NCI-H2029 treated with DMSO at 0.1 percent for 48 hours (cell line): ENCODE results near the gene MAP4K3.
"Not testable (repeated sequence)": the region's sequence is repeated elsewhere in the genome, so short reads cannot be mapped to it uniquely, and the experiment has no call there.

Experiments
- DNase-seq: peaks from one replicate; lab custom pipeline; 2025; lab: John Stamatoyannopoulos, UW

MAP4K3 gene

DNA sequence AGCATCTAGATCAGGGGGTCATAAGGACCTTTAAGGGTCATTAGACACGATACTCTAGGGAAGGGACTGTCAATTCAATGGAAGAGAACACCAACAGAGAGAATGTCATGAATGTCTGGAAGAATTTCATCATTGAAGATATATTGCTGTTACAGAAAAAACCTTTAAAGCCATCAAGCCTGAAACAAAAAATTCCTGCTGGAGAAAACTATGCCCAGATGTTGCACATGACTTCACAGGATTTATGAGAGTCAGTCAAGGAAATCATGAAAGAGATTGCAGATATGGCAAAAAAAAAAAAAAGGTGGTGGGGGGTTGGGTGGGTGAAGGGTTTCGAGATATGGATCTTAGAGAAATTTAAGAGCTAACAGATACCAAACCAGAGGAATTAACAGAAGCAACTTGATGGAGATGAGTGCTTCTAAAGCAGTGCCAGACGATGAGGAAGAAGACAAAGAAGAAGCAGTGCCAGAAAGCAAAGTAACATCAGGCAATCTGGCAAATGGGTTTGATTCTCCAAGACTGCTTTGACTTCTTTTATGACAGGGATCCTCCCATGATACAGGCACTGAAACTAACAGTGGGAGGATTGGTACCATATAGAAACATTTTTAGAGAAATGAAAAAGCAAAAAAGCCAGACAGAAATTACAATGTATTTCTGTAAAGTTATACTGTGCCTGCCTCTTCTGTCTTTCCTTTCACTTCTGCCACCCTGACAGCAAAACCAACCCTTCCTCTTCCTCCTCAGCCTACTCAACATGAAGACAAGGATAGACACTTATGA, 28.5 kb downstream of the MAP4K3 start:
- DNase-seq, result no peak

DNA sequence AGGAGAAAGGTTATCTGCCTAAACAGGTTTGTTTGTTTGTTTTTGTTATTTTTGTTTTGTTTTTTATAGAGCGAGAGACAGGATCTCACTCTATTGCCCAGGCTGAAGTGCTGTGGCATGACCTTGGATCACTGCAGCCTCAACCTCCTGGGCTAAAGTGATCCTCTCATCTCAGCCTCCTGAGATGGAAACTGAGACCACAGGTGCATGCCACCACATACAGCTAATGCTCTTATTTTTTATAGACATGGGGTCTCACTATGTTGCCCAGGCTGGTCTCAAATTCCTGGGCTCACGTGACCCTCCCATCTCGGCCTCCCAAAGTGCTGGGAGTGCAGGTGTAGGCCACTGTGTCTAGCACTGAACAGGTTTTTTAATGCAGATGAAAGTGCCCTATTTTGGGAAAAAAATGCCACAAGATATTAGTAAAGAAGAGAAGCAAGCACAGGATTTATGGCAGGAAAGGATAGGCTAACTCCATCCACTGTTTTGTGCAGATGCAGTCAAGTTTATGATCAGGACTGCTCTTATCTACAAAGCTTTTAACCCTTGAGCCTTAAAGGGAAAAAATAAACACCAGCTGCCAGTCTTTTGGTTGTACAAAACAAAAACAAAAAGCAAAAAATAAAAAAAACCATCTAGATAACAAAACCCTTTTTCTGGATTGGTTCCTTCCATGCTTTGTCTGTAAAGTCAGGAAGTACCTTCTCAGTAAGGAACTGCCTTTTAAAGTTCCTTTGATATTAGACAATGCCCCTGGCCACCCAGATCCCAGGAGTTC, 29.4 kb downstream of the MAP4K3 start:
- no peak for DNase-seq

DNA sequence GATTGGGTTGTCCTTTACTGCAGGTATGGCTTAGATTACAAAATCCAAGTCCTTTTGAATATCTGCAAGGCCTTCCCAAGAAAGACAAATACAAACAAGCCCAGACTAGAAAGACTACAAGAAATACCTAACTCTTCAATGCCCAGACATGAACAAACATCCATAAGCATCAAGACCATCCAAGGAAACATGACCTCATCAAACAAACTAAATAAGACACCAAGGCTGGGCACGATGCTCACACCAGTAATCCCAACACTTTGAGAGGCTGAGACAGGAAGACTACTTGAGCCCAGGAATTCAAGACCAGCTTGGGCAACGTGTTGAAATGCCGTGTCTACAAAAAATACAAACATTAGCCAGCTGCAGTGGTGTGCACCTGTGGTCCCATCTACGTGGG, 31.7 kb downstream of the MAP4K3 start:
- no peak for DNase-seq

GRCh38 chr2:39403311-39403710, 33.8 kb downstream of the MAP4K3 start:
- no peak for DNase-seq

- no peak for DNase-seq
Observed at GRCh38 chr2:39401319-39401718, 35.8 kb downstream of the MAP4K3 start.

GRCh38 chr2:39399570-39399969, 37.5 kb downstream of the MAP4K3 start:
- DNase-seq, result no peak

DNA sequence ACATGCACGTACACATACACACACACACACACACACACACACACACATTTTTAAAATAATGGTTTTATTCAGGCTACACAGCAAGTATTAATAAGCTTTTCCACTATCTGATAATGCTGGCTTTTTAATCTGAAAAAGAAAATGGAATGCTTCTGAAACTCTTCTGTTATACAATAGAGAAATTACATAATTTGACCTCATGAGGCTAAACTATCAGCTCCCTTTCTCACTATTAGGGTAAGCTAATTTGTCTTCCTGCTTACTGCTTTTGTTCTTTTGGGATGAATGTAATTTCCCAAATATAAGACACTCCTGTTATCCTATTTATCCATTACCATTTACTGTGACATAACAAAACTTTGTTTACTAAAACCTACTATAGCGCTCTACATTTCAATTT, 41.8 kb downstream of the MAP4K3 start:
- no peak for DNase-seq

DNA sequence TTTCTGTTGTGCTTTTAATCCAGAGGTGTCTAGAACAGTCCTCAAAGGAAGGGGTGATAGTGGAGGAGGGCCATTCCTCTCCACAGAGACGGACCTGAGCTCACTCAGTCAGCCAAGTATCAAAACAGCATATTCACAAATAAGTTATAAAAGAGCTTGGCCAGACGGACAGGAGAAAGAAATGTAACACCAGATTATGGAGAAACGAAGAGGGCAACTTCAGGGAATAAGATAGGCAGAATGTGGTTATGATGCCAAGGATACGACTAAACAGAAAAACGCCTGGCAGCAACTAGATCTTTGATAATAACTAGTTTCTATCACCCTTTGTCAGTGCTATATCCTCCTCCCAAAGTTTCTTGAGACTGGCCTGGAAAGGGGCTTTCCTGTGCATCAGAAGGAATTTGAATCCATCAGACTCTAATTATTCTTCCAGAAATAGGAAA, 42.5 kb downstream of the MAP4K3 start:
- DNase-seq, result no peak

DNA sequence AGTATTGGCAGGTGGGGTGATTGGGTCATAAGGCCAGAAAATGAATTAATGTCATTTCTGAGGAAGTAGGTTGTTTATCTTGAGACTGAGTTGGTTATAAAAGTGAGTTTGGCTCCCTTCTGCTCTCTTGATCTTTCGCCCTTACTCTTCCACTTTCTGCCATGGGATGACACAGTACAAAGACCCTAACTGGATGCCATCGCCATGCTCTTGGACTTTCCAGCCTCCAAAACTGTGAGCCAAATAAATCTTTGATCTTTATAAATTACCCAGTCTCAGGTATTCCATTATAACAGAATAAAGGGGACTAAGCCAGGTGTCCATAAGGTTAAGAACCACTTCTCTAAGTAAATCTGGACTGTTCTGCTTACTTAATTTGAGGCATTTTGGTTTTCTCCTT, 44.4 kb downstream of the MAP4K3 start:
- no peak for DNase-seq

DNA sequence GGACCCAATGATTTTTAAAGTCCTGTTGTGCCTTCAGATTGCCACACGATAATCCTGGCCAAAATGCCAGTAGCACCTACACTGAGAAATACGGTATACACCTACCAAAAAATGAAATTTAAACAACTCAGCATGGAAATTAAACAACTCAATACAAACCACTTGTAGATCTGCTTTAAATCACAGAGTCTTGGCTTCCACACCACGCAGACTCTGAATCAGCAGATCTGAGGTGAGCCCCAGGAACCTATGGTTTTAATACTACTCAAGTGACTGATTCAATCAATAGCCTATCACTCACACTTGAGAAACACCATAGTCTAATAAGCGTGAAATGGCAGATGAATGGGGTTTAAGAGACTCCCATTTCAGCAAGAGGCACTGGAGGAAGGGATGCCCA, 46.9 kb downstream of the MAP4K3 start:
- no peak for DNase-seq

DNA sequence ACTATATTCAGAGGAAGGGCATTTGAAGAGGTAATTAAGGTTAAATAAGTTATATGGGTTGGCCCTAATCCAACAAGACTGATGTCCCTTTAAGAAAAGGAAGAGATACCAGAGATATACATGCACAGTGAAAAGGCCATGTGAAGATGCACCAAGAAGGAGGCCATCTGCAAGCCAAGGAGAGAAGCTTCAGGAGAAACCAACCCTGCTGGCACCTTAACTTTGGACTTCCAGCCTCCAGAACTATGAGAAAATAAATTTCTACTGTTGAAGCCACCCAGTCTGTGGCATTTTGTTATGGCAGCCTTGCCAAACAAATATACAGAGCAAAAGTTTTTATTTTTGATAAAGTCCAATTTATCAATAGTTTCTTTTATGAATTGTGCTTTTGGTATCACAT, 51.0 kb downstream of the MAP4K3 start:
- no peak for DNase-seq

- DNase-seq, result no peak
Observed at GRCh38 chr2:39385172-39385571, 51.9 kb downstream of the MAP4K3 start.

DNA sequence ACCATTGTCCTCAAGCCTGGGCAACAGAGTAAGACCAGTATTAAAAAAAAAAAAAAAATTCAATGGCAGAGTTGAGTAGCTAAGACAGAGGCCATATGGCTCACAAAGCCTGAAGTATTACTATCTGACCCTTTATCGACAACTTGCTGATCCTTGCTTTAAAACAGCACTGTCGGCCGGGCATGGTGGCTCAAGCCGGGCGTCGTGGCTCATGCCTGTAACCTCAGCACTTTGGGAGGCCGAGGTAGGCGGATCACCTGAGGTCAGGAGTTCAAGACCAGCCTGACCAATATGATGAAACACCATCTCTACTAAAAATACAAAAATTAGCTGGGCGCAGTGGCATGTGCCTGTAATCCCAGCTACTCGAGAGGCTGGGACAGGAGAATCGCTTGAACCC, 53.0 kb downstream of the MAP4K3 start:
- not testable (repeated sequence) for DNase-seq

DNA sequence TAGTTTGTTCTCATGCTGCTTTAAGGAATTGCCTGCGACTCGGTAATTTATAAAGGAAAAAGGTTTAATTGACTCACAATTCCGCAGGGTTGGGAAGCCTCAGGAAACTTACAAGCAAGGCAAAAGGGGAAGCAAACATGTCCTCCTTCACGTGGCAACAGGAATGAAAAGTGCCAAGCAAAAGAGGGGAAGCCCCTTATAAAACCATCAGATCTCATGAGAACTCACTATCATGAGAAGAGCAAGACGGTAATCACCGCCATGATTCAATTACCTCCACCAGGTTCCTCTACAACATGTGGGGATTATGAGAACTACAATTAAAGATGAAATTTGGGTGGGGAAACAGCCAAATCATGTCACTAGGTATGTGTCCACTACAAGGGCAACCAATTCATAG, 53.9 kb downstream of the MAP4K3 start:
- no peak for DNase-seq

DNA sequence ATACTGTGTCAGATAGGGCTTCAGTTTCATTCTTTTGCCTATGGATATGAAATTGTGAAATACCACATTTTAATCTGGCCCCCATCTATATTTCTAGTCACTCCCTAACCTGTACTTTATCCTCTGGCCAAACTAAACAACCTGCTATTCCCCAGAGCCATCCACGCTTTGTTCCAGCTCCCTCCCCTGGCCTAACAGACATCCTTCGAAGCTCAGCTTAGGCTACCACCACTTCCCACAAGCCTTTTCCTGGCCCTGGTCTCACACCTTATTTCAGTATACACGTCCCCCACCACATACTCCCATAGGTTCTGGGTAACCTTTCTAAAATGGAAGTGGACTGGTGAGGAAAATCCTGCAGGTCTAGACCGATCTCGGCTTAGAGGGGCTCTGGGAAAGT, 55.4 kb downstream of the MAP4K3 start:
- DNase-seq, result no peak

DNA sequence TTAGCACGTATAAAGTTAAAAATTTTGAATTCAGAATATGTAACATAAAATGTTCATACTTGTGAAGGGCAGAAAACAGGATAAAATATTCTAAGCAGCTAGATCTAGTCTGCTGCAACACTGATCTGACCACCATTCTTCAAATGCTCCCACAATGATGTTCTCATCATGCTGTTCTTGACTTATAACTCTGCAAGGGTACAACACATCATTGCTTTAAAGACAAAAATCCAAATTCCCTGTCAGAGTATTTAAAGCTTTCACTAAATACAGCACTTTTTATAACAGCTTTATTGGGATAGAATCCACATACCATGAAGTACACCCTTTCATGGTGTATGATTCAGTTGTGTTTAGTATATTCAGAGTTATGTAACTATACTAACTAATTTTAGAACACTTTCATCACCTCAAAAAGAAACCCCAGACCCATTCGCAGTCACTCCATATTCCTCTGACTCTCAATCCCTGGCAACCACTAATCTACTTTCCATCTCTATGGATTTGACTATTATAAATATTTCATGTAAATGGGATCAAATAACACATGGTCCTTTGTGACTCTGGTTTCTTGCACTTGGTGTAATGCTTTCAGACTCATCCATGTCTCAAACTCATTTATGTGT, 56.4 kb downstream of the MAP4K3 start:
- DNase-seq, result no peak

DNA sequence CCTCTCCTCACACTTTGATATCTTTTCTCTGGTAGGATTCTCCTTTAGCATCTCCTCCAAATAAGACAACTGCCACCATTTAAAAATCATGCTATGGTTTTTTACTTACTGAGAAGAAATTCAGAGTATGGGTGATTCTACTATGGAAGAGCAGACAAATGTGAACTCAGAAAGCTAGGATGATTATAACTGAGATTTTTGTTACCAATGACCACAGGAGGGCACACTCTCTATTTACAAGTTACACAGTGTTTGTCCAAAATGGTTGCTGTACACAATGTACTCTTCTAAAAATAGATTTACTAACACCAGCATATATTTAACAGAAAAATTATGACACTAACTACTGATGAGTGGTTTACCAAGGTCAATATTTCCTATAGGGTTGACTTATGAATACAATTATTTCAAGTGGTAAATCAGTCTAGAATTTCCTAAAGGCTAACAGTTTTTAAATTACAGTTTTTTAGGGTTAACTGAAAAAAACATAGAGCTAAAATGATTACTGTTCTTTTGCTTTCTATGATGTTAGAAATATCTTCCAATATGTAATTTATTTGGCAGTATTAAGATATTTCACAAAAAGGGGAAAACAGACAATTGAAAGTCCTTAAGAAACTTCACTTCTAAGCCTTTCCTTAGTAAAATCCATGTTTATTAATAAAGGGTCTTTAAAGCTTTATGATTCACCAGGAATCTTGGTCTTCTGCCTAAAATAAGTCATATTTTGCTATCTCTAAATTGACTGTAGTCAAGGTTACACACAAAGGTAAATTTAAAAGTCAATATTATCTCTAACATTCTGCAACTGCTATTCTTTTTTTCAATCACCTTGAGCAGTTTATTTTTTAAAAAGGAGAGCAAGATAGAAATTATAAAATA, 57.2 kb downstream of the MAP4K3 start:
- peak; percentile 57 for DNase-seq

DNA sequence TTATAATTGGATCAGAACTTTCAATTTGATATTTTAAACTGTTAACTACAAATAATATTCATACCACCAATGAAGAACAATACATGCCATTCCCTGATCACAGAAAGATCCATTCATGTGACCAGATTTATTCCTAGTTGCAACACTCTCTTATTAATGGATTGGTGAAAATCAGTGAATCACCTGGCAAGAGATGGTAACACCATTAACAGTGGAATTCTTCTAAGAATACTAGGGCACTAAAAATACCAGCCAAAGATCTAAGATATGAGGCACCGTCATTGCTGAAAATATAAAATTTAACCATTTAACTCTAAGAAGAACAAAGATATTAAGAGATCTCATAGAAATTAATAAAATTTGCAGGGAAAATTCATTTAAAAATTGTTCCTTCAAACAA, 58.1 kb downstream of the MAP4K3 start:
- no peak for DNase-seq

DNA sequence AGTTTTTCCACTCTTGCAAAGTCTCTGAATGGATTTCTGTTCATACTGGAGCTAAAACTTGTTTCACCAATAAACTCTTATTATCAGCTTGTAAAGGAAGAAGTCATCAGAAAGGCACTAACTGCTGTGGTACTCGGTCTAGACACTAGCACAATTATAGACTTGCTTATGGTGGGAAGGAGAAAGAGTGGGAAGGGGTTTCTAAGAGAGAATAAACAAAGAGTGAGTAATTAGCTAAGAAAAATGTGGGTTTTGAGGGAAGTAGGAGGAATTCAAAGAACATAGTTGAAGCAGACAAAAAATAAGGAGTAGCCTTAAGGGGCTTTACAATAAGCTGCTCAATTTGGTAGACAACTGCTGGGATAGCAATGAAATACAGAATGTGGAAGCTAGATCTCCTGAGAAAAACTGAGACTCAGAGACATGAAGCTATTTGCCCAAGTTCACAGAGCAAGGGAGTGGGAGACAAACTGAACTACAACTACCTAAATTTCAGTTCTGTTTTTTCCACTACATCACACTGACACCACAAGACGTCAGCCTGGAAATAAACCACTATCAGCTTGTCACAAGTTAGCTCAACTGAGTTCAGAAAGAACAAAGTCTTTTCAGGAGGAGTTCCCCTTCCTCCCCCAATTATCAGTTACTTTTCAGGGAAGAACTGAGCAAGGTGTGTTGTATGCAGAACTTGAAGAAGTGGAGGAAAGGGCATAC, 59.7 kb downstream of the MAP4K3 start:
- no peak for DNase-seq

DNA sequence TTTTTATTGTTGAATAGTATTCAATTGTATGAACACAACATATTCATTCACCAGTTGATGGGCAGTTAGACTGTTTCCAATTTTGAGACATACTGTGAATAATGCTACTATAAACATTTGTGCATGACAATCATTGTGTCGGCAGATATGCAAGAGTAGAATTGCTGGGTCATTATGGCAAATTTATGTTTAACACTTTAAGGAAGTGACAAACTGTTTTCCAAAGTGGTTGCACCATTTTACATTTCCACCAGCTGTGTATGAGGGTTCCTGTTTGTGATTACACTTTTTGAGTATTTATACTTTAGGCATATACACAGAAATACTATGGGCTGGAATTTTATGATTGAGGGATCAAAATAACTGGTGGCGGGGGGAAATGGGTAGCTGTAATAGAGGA, 61.2 kb downstream of the MAP4K3 start:
- DNase-seq, result no peak

DNA sequence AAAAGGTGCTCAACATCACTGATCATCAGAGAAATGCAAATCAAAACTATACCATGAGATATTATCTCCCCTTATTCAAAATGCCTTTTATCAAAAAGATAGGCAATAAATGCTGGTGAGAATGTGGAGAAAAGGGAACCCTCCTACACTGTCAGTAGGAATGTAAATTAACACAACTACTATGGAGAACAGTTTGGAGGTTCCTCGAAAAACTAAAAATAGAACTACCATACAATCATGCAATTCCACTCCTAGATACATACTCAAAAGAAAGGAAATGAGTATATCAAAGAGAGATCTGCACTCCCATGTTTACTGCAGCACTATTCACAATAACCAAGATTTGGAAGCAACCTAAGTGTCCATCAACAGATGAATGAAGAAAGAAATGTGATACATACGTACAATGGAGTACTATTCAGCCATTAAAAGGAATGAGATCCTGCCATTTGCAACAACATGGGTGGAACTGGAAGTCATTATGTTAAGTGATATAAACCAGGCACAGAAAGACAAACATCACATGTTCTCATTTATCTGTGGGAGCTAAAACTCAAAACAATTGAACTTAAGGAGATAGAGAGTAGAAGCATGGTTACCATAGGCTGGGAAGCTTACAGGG, 63.8 kb downstream of the MAP4K3 start:
- DNase-seq, result no peak
